VCaP (cell line): ENCODE data around the gene EEIG2.
"Not testable (repeated sequence)": the region's sequence is repeated elsewhere in the genome, so short reads cannot be mapped to it uniquely, and the experiment has no call there.

Experiments used
- H3K27ac ChIP-seq: fragments of 450-650 bp; 2 replicates; pipeline ENCODE4 v1.5.1; 2017
- TF ChIP-seq, protein P1 (sequence below): fragments of 450-650 bp; conservative IDR thresholded peaks from 2 replicates; pipeline ENCODE4 v1.5.1; 2017; ENCODE audit warnings: mild to moderate bottlenecking, moderate library complexity

EEIG2 gene

GRCh38 chr1:108537976-108538375, 21.9 kb upstream of the EEIG2 start:
- H3K27ac ChIP-seq: no peak overlapping the region
- TF ChIP-seq, protein P1, sequence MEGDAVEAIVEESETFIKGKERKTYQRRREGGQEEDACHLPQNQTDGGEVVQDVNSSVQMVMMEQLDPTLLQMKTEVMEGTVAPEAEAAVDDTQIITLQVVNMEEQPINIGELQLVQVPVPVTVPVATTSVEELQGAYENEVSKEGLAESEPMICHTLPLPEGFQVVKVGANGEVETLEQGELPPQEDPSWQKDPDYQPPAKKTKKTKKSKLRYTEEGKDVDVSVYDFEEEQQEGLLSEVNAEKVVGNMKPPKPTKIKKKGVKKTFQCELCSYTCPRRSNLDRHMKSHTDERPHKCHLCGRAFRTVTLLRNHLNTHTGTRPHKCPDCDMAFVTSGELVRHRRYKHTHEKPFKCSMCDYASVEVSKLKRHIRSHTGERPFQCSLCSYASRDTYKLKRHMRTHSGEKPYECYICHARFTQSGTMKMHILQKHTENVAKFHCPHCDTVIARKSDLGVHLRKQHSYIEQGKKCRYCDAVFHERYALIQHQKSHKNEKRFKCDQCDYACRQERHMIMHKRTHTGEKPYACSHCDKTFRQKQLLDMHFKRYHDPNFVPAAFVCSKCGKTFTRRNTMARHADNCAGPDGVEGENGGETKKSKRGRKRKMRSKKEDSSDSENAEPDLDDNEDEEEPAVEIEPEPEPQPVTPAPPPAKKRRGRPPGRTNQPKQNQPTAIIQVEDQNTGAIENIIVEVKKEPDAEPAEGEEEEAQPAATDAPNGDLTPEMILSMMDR: no peak

GRCh38 chr1:108540977-108541376, 18.9 kb upstream of the EEIG2 start:
- TF ChIP-seq, protein P1: no peak

GRCh38 chr1:108541861-108542260, 18.0 kb upstream of the EEIG2 start:
- TF ChIP-seq, protein P1: no peak

More at GRCh38 chr1:108540977-108541376, 18.9 kb upstream of the EEIG2 start:
- H3K27ac ChIP-seq: no peak overlapping the region

DNA sequence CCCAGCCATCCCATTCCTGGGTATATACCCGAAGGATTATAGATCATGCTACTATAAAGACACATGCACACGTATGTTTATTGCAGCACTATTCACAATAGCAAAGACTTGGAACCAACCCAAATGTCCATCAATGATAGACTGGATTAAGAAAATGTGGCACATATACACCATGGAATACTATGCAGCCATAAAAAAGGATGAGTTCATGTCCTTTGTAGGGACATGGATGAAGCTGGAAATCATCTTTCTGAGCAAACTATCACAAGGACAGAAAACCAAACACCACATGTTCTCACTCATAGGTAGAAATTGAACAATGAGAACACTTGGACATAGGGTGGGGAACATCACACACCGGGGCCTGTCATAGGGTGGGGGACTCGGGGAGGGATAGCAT, 12.4 kb upstream of the EEIG2 start:
- not testable (repeated sequence) for H3K27ac ChIP-seq

More at GRCh38 chr1:108541861-108542260, 18.0 kb upstream of the EEIG2 start:
- no peak overlapping the region for H3K27ac ChIP-seq

GRCh38 chr1:108551137-108551862, 8.6 kb upstream of the EEIG2 start:
- H3K27ac ChIP-seq: no peak overlapping the region
- TF ChIP-seq, protein P1: no peak

DNA sequence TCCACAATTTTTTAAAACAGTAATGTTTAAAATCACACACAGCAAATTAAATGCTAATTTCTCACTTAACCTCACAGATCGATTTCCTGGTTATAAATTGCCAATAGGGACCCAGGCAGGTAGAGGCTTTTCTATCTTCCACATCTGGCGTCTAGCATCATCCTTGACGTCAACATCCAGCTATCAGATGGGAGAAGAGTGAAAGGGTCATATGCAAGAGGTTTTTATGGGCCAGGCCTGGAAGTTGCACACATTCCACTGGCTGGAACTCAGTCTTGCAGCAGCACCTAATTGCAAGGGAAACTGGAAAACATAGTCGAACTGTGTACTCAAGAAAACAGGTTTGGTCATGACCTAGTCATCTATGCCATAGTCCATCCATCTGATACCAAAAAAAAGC, 6.0 kb upstream of the EEIG2 start:
- TF ChIP-seq, protein P1: no peak

DNA sequence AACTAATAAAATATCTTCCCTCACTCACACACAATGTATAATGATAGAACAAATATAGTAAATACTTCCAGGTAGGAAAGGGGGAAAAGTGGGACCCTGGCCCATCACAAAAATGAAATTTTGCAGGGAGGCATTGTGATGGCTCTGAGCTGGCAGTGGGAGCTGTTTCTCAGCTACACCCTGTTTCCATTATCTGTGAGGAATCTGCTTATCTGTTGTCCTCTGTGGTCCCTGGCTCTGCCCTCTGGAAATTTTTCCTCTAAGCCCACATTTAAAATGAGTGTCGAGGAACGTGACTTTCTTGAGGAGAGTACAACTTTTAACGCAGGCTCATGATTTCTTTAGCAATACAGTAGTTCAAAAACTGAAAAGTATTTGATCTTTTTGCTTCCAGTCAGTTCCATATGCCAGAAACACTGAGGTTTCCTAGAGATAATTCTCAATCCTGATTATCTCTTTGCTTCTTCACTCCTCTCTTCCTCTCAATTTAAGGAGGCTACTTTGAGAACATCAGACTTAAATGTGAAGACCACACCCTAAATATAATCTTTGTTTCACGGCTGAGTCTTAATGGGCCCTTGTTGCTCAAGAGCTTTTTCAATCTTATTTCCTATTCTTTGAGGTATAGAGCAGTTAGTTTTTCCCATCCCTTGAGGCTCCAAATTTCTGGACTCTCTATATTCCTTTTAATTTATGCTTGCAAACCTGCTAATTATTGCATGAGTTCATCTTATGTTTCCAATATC, 5.0 kb upstream of the EEIG2 start:
- TF ChIP-seq, protein P1: no peak
- H3K27ac ChIP-seq: no peak overlapping the region

More for the DNA sequence above, 6.0 kb upstream of the EEIG2 start:
- H3K27ac ChIP-seq: no peak overlapping the region

GRCh38 chr1:108556066-108556465, 3.8 kb upstream of the EEIG2 start:
- TF ChIP-seq, protein P1: no peak
- no peak overlapping the region for H3K27ac ChIP-seq
